Measurements from ENCODE around the gene TYW1B. TPM values are rescaled to one million over a fixed set of nuclear protein-coding genes. Genes with fewer than 3 reads are reported as not detected.
"Not testable (repeated sequence)": the region's sequence is repeated elsewhere in the genome, so short reads cannot be mapped to it uniquely, and the experiment has no call there.

Gene TYW1B
- total RNA-seq, 1 donor from 2014 or later, result 6.0 TPM

GRCh38 chr7:72808511-72808910 lies 19.5 kb downstream of the TYW1B start:
- DNase-seq, result not testable (repeated sequence)

GRCh38 chr7:72806851-72807250 lies 21.1 kb downstream of the TYW1B start:
- not testable (repeated sequence) for DNase-seq

- DNase-seq, result no peak
Observed at GRCh38 chr7:72805526-72806494, 22.2 kb downstream of the TYW1B start.

GRCh38 chr7:72803778-72804177 lies 24.2 kb downstream of the TYW1B start:
- DNase-seq, result not testable (repeated sequence)

GRCh38 chr7:72801564-72801963 lies 26.4 kb downstream of the TYW1B start:
- DNase-seq, result not testable (repeated sequence)

GRCh38 chr7:72795401-72795800 lies 32.6 kb downstream of the TYW1B start:
- DNase-seq, result not testable (repeated sequence)

- DNase-seq, result no peak
Observed at GRCh38 chr7:72793791-72794190, 34.2 kb downstream of the TYW1B start.

GRCh38 chr7:72790698-72791060 lies 37.3 kb downstream of the TYW1B start:
- not testable (repeated sequence) for DNase-seq

GRCh38 chr7:72790048-72790697 lies 37.8 kb downstream of the TYW1B start:
- DNase-seq, result not testable (repeated sequence)

- DNase-seq, result no peak
Observed at GRCh38 chr7:72785166-72785955, 42.6 kb downstream of the TYW1B start.

GRCh38 chr7:72783601-72784370 lies 44.2 kb downstream of the TYW1B start:
- DNase-seq, result peak; percentile 70

- peak; percentile 78 for DNase-seq
Observed at GRCh38 chr7:72781631-72782030, 46.4 kb downstream of the TYW1B start.

GRCh38 chr7:72781161-72781560 lies 46.8 kb downstream of the TYW1B start:
- DNase-seq, result no peak

GRCh38 chr7:72780289-72780894 lies 47.6 kb downstream of the TYW1B start:
- DNase-seq, result not testable (repeated sequence)

- DNase-seq, result not testable (repeated sequence)
Observed at GRCh38 chr7:72777167-72777566, 50.8 kb downstream of the TYW1B start.

- not testable (repeated sequence) for DNase-seq
Observed at GRCh38 chr7:72772627-72773026, 55.4 kb downstream of the TYW1B start.

- DNase-seq, result not testable (repeated sequence)
Observed at GRCh38 chr7:72766994-72767393, 61.0 kb downstream of the TYW1B start.

- no peak for DNase-seq
Observed at GRCh38 chr7:72760602-72761001, 67.4 kb downstream of the TYW1B start.

GRCh38 chr7:72754312-72754711 lies 73.7 kb downstream of the TYW1B start:
- no peak for DNase-seq

- no peak for DNase-seq
Observed at GRCh38 chr7:72753781-72754180, 74.2 kb downstream of the TYW1B start.

- not testable (repeated sequence) for DNase-seq
Observed at GRCh38 chr7:72753229-72753628, 74.8 kb downstream of the TYW1B start.

GRCh38 chr7:72751978-72752377 lies 76.0 kb downstream of the TYW1B start:
- peak; percentile 62 for DNase-seq

Measured in dermis blood vessel endothelial cell (primary cell).